IMR-90 (cell line): Measurements from ENCODE around the gene SPAG5. TPM values are rescaled to one million over a fixed set of nuclear protein-coding genes. Genes with fewer than 3 reads are reported as not detected.

Source experiments
- ATAC-seq: fragments of 200-7000 bp; cut with Tn5 transposase; 2 replicates; pipeline ENCODE4 v1.9.1; 2020; ENCODE audit warnings: low read depth, mild to moderate bottlenecking, moderate library complexity
- BruUV-seq: library from RNA; stranded (reverse); fragments of 400-500 nt; replicated peaks from 2 replicates; lab custom pipeline; 2021; lab: Mats Ljungman, UMichigan
- CTCF ChIA-PET: fragments of 300-600 bp; formaldehyde crosslinking; extraction: SDS; loops from one replicate; lab custom pipeline; 2021; ENCODE audit warnings: antibody characterized with exemption; lab: Yijun Ruan, JAX
- POLR2A ChIA-PET: fragments of 300-600 bp; sonication (Branson Sonifier 250); formaldehyde crosslinking; loops from one replicate; lab custom pipeline; 2022; ENCODE audit warnings: antibody characterized with exemption; ENCODE audit not compliant: unreplicated experiment; lab: Charles Lee
- DNase-seq: peaks from one replicate; pipeline ENCODE4 v3.0.0; 2013
- H2AFZ ChIP-seq: replicated peaks from 2 replicates; pipeline ENCODE3; 2013; ENCODE audit warnings: low read length, mild to moderate bottlenecking; ENCODE audit not compliant: poor library complexity
- H2AK5ac ChIP-seq: 2 replicates; pipeline ENCODE4 v1.6.1; 2013; ENCODE audit warnings: low read depth, low read length, inconsistent platforms
- H2AK9ac ChIP-seq: replicated peaks from 2 replicates; pipeline ENCODE3; 2013; ENCODE audit warnings: mild to moderate bottlenecking, low read depth, low read length, moderate library complexity; ENCODE audit not compliant: poor library complexity
- H2BK120ac ChIP-seq: 2 replicates; pipeline ENCODE4 v1.6.1; 2013; ENCODE audit warnings: low read depth, low read length, inconsistent platforms
- H2BK15ac ChIP-seq: 3 replicates; pipeline ENCODE4 v1.6.1; 2013; ENCODE audit warnings: low read depth, low read length, inconsistent platforms
- H2BK20ac ChIP-seq: 2 replicates; pipeline ENCODE4 v1.6.1; 2013; ENCODE audit warnings: low read depth, mild to moderate bottlenecking, inconsistent platforms, low read length, moderate library complexity
- H2BK5ac ChIP-seq: 2 replicates; pipeline ENCODE4 v1.6.1; 2013; ENCODE audit warnings: mild to moderate bottlenecking, low read depth, low read length, inconsistent platforms; ENCODE audit not compliant: poor library complexity, severe bottlenecking
- H3K14ac ChIP-seq: replicated peaks from 2 replicates; pipeline ENCODE4 v1.6.1; 2013; ENCODE audit warnings: low read depth, low read length, inconsistent platforms
- H3K18ac ChIP-seq: 2 replicates; pipeline ENCODE4 v1.6.1; 2013; ENCODE audit warnings: low read depth, low read length, control low read depth
- H3K23ac ChIP-seq: 2 replicates; pipeline ENCODE4 v1.6.1; 2013; ENCODE audit warnings: low read depth, low read length, inconsistent platforms
- H3K27ac ChIP-seq: 2 replicates; pipeline ENCODE4 v1.5.1; 2013; ENCODE audit warnings: mild to moderate bottlenecking, control low read depth, low read length; ENCODE audit not compliant: insufficient read depth
- H3K27me3 ChIP-seq: 2 replicates; pipeline ENCODE4 v1.6.1; 2013; ENCODE audit warnings: low read length; ENCODE audit not compliant: control insufficient read depth, insufficient read depth
- H3K36me3 ChIP-seq: 2 replicates; pipeline ENCODE4 v1.6.1; 2013; ENCODE audit warnings: low read length, mixed read lengths; ENCODE audit not compliant: control insufficient read depth, insufficient read depth
- H3K4ac ChIP-seq: 2 replicates; pipeline ENCODE4 v1.6.1; 2013; ENCODE audit warnings: low read depth, low read length, inconsistent platforms
- H3K4me1 ChIP-seq: 2 replicates; pipeline ENCODE4 v1.6.1; 2013; ENCODE audit warnings: low read length, mixed read lengths; ENCODE audit not compliant: control insufficient read depth, insufficient read depth
- H3K4me2 ChIP-seq: 2 replicates; pipeline ENCODE4 v1.6.1; 2013; ENCODE audit warnings: low read depth, mild to moderate bottlenecking, control low read depth, low read length, moderate library complexity
- H3K4me3 ChIP-seq: 2 replicates; pipeline ENCODE4 v1.5.1; 2013; ENCODE audit warnings: low read depth, mild to moderate bottlenecking, control low read depth, low read length, moderate library complexity; ENCODE audit not compliant: insufficient read depth
- H3K56ac ChIP-seq: 2 replicates; pipeline ENCODE4 v1.6.1; 2013; ENCODE audit warnings: low read length, inconsistent platforms; ENCODE audit not compliant: insufficient read depth; ENCODE audit errors: extremely low read depth
- H3K79me1 ChIP-seq, 2 experiments: 2 replicates each; pipeline ENCODE4 v1.6.1; 2013; ENCODE audit warnings: low read length in 2 of 2, inconsistent platforms in 1 of 2, low read depth in 1 of 2
- H3K9ac ChIP-seq: 2 replicates; pipeline ENCODE4 v1.6.1; 2013; ENCODE audit warnings: low read depth, low read length, control low read depth
- H3K9me1 ChIP-seq: 2 replicates; pipeline ENCODE4 v1.6.1; 2013; ENCODE audit warnings: low read length, inconsistent platforms; ENCODE audit not compliant: insufficient read depth
- H3K9me3 ChIP-seq: 2 replicates; pipeline ENCODE4 v1.6.1; 2013; ENCODE audit warnings: low read length; ENCODE audit not compliant: control insufficient read depth, insufficient read depth
- H4K20me1 ChIP-seq: 2 replicates; pipeline ENCODE4 v1.6.1; 2013; ENCODE audit warnings: low read length, inconsistent platforms; ENCODE audit not compliant: insufficient read depth
- H4K5ac ChIP-seq: 2 replicates; pipeline ENCODE4 v1.6.1; 2013; ENCODE audit warnings: mild to moderate bottlenecking, low read depth, low read length, control low read depth
- H4K8ac ChIP-seq, 2 experiments: 2 replicates each; pipeline ENCODE4 v1.6.1; 2013; ENCODE audit warnings: low read depth in 2 of 2, low read length in 2 of 2, control low read depth in 1 of 2, inconsistent platforms in 1 of 2
- H4K91ac ChIP-seq: 2 replicates; pipeline ENCODE4 v1.6.1; 2013; ENCODE audit warnings: low read depth, low read length, inconsistent platforms; ENCODE audit not compliant: insufficient read depth
- CHD1 ChIP-seq: IDR thresholded peaks from 2 replicates; pipeline ENCODE4 v1.6.1; 2012; ENCODE audit warnings: low read depth, low read length, improper control_type of control experiment
- ELK1 ChIP-seq: fragments of 150-350 bp; IDR thresholded peaks from 2 replicates; pipeline ENCODE4 v1.6.1; 2016; ENCODE audit warnings: low read depth, mild to moderate bottlenecking, low read length, moderate library complexity, borderline replicate concordance
- MAFK ChIP-seq: IDR thresholded peaks from 2 replicates; pipeline ENCODE4 v1.6.1; 2012; ENCODE audit warnings: low read depth, low read length, improper control_type of control experiment
- MAZ ChIP-seq: IDR thresholded peaks from 2 replicates; pipeline ENCODE4 v1.6.1; 2012; ENCODE audit warnings: low read depth, mild to moderate bottlenecking, low read length, improper control_type of control experiment, moderate library complexity, borderline replicate concordance
- MXI1 ChIP-seq: IDR thresholded peaks from 2 replicates; pipeline ENCODE4 v1.6.1; 2012; ENCODE audit warnings: low read depth, mild to moderate bottlenecking, low read length, moderate library complexity, borderline replicate concordance
- NFE2L2 ChIP-seq: fragments of 150-350 bp; IDR thresholded peaks from 2 replicates; pipeline ENCODE4 v1.6.1; 2016; ENCODE audit warnings: low read depth, mild to moderate bottlenecking, low read length
- RAD21 ChIP-seq: IDR thresholded peaks from 2 replicates; pipeline ENCODE4 v1.6.1; 2012; ENCODE audit warnings: low read length, improper control_type of control experiment
- RCOR1 ChIP-seq: IDR thresholded peaks from 2 replicates; pipeline ENCODE4 v1.6.1; 2012; ENCODE audit warnings: mild to moderate bottlenecking, low read length, improper control_type of control experiment; ENCODE audit not compliant: insufficient replicate concordance
- USF2 ChIP-seq: fragments of 150-350 bp; IDR thresholded peaks from 2 replicates; pipeline ENCODE4 v1.6.1; 2017; ENCODE audit warnings: mild to moderate bottlenecking, antibody characterized with exemption, low read length, low read depth
- WGBS, 2 experiments: methylation state at CpG; one replicate each; pipeline versions ENCODE4 v1.1.5 to v1.1.7; 2013; ENCODE audit warnings: missing lambda C conversion rate in 2 of 2; ENCODE audit not compliant: insufficient read length in 1 of 2; ENCODE audit errors: extremely low coverage in 2 of 2; 5-methylcytosine and 5-hydroxymethylcytosine counted together
- dilution Hi-C: fragments of 300-500 bp; cut with HindIII; formaldehyde crosslinking; loops from one replicate; pipeline ENCODE4 v1.14.3; 2018; ENCODE audit warnings: low sequenced_read_pairs; ENCODE audit not compliant: unreplicated experiment
- in situ Hi-C: fragments of 300-500 bp; cut with MboI; formaldehyde crosslinking; loops from 3 replicates; pipeline ENCODE4 v1.14.3; 2019; ENCODE audit warnings: low sequenced_read_pairs, inconsistent platforms, mixed read lengths
- intact Hi-C: fragments of 100-400 bp; cut with micrococcal nuclease; formaldehyde crosslinking; loops from 2 replicates; pipeline ENCODE4 v1.10.0; 2022
- polyA plus RNA-seq, 3 experiments: library from polyadenylated mRNA; depleted of rRNA; stranded (reverse); fragments of >200 nt; gene quantifications; 2 replicates each; pipeline ENCODE4 v1.2.3, GENCODE V29; 2012; ENCODE audit warnings: low replicate concordance in 1 of 3
- total RNA-seq: library from RNA; depleted of rRNA; stranded (reverse); fragments of >200 nt; gene quantifications from 2 replicates; pipeline ENCODE4 v1.2.3, GENCODE V29; 2012

Gene SPAG5
- total and polyA plus RNA-seq, 2 of the 4 experiments (the other 2 are of a cell fraction): 40.3 to 60.8 TPM

- peaks cover 1% of the 10 kb centered on the region; the same call in 1 of the 2 replicates for H3K4me1 ChIP-seq
- no peak for ATAC-seq
- no peak overlapping the region for H2BK5ac ChIP-seq
- no peak overlapping the region for H4K5ac ChIP-seq
- dilution Hi-C loops (no loop called here), intact Hi-C loops (no loop called here), in situ Hi-C loops (no loop called here)
- H3K79me1 ChIP-seq: peaks cover 0 to 12% of the 10 kb centered on the region in 2 experiments; a peak in 2 of 4 replicates
- H3K23ac ChIP-seq: no peak overlapping the region
- no peak overlapping the region for H3K18ac ChIP-seq
- H3K27ac ChIP-seq: no peak overlapping the region
- no peaks in the 10 kb centered on the region for H3K27me3 ChIP-seq
- H3K36me3 ChIP-seq: peaks cover 29% of the 10 kb centered on the region
- H3K4ac ChIP-seq: no peak overlapping the region
- H4K8ac ChIP-seq: no peak overlapping the region
- no peak overlapping the region for H2BK120ac ChIP-seq
- H3K9me3 ChIP-seq: no peaks in the 10 kb centered on the region
- H3K9ac ChIP-seq: no peak overlapping the region
- H3K56ac ChIP-seq: no peak overlapping the region
- no peak overlapping the region for H2AK5ac ChIP-seq
- no TSS peak for BruUV-seq
- H2BK20ac ChIP-seq: no peak overlapping the region
- no peak overlapping the region for H4K91ac ChIP-seq
- H2AFZ ChIP-seq: no peak overlapping the region
- peaks cover 5% of the 10 kb centered on the region; the same call in 1 of the 2 replicates for H3K9me1 ChIP-seq
- TF ChIP-seq NFE2L2 (no peak), RCOR1 (no peak), MAZ (no peak), USF2 (no peak), RAD21 (no peak), ELK1 (no peak), CHD1 (no peak), MXI1 (no peak), MAFK (no peak)
- no peak overlapping the region for H2BK15ac ChIP-seq
- H3K4me2 ChIP-seq: no peak overlapping the region
- no peak overlapping the region for H2AK9ac ChIP-seq
- WGBS, 2 experiments: no CpG with 5 or more reads among the region's 3 CpGs
- H3K14ac ChIP-seq: no peak overlapping the region
- ChIA-PET CTCF (no interaction called here), POLR2A (no interaction called here)
- H4K20me1 ChIP-seq: no peaks in the 10 kb centered on the region
- no peak overlapping the region for H3K4me3 ChIP-seq
- DNase-seq: no peak
Measured at GRCh38 chr17:28580959-28581358, 17.9 kb downstream of the SPAG5 start.
